Femur (tissue), 1 donor: ENCODE data around the gene ZDHHC4.
A peak's percentile ranks its signal among the peaks of the same experiment; 100 is the strongest.
"Not testable (repeated sequence)": the region's sequence is repeated elsewhere in the genome, so short reads cannot be mapped to it uniquely, and the experiment has no call there.

Source experiments
- DNase-seq: peaks from one replicate; pipeline ENCODE4 v3.0.0-alpha.2; 2017

ZDHHC4 gene

GRCh38 chr7:6608081-6608480 lies 30.8 kb downstream of the ZDHHC4 start:
- no peak for DNase-seq

DNA sequence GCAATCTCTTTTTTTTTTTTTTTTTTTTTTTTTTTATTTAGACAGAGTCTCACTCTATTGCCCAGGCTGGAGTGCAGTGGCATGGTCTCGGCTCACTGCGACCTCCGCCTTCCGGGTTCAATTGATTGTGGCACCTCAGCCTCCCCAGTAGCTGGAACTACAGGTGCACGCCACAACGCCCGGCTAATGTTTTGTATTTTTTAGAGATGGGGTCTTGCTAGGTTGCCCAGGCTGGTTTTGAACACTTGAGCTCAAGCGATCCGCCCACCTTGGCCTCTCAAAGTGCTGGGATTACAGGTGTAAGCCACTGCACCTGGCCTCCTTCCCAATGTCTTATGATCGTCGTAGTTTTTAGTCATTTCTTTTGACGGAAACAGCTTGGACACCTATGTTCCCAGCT lies 31.5 kb downstream of the ZDHHC4 start:
- no peak for DNase-seq

- DNase-seq: no peak
Observed at GRCh38 chr7:6612819-6613218, 35.6 kb downstream of the ZDHHC4 start.

- no peak for DNase-seq
Observed at GRCh38 chr7:6613706-6614105, 36.5 kb downstream of the ZDHHC4 start.

DNA sequence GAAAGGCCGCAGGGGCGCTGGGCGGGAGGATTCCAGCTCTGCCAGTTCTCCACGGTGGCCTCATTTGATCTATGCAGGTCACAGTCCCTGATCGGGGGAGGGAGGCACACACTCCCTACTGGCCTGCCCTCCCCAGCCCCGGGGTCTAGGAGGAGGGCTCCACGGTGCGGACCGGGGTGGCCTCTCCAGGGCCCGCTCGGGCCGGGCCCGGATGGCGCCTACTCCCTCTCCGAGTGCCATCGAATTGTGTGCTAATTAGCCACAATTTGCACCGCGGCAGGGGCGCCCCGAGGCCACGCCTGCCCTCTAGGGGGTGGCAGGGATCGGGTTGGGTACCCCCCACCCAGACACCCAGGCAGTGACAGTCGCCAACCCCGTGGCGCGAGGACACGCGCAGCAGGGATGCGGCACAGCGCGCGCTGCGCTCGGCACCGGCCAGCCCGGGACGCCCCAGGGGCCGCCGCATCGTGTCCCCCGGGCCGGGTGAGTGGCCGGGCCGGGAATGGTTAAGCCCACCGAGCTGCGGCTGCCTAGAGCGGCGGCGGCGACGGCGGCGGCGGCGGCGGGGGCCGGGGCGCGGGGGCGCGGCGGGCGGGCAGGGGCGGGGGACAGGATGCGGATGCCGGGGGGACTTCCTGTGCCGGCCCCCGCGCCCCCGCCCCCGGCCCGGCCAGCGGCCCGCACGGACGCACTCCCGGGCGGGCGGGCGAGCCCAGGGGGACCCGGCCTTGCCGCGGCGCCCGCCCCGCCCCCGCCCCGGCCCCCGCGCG lies 37.9 kb downstream of the ZDHHC4 start, which contains the start of gene ZNF853:
Gene ZNF853 (plus strand): TSS at position 658 of the 770 bp plus-strand sequence. CDS start 565 bp downstream, outside the sequence.
- DNase-seq: peak; percentile 59

DNA sequence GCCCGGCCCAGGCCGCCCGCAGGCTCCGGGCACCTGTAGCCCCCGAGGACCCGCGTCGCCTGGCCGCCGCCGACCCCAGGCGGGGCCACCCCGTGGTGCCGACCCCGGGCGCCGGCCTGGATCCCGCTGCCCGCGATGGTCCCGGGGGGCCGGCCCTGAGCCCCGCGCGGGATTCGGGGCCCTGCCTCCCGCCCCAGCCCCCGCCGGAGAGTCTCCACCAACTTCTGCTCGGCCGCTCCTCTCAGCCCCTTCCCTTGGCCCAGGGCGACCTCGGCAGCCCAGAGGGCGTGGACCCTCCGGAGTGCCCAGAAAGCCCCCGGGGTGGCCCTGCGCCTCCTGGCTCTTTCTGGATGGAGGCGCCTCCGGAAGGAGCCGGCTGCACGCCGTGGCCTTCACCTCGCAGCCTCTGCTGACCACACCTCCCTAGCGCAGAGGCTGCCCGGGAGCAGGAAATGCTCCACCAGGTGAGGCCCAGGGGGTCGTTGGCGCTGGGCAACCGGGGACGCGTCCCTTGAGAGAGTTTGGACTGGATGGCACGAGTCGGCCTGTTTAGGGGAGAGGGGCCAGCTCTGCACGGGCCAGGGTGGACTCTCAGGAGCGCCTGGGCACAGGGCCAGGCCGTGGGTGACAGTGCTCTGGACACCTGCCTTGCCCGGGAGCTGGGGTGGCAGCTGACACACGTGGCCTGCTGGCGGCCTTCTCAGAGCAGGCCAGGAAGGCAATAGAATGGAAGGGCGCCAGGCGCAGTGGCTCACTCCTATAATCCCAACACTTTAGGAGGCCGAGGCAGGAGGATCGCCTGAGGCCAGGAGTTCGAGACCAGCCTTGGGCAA lies 38.7 kb downstream of the ZDHHC4 start:
- peak; percentile 39 for DNase-seq

- no peak for DNase-seq
Observed at GRCh38 chr7:6616854-6617643, 39.8 kb downstream of the ZDHHC4 start.

GRCh38 chr7:6618621-6619020 lies 41.4 kb downstream of the ZDHHC4 start:
- DNase-seq: no peak

DNA sequence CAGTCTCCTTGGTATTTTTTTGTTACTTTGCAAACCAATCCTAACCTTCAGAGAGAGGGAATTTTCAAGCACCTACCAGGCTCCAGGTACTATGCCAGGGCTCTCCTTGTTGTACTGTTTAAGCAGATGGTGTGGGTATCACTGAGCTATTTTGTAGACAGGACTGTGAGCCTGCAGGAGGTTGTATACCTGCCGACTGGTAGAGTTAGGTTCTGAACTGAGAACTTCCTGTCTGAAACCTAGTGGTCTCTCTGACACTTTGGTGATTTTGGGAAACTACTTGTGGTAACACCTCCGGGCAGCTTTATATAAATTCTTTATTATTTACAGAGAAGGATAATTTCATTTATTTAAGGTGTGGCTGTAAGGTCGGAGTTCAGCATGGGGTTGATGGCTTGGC lies 42.7 kb downstream of the ZDHHC4 start:
- no peak for DNase-seq

GRCh38 chr7:6621195-6622133 lies 44.2 kb downstream of the ZDHHC4 start:
- DNase-seq: no peak

GRCh38 chr7:6622134-6622710 lies 45.0 kb downstream of the ZDHHC4 start:
- DNase-seq: no peak

DNA sequence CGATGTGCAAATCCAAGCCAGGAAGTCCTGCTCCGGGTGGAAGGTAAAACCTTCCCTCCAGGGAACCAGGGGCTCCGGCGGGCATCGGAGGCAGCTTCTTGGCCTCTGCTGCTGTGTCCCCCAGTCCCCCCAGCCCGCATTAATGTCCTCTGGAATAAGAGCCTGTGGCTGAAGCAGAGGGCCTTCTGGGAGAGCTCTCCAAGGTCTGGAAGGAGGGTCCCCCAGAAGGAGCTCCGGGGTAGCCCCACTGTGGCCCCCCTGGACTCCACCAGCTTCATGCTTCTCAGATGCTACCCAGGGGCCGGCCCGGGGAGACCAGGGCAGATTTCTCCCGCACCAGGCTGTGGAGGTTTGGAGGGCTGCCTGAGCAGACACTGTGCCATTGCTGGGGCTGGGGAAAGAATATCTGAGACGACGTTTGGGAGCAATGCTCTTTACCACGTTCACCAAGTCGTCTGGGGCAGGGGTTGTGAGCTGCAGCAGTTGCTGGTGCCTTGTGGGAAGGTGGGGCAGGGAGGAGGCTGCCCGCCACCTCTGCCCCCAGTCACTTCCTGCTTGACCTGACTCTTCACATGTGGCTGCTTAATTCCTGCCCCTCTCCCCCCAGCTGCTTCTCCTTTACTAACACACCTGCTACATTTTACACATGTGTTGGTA lies 46.5 kb downstream of the ZDHHC4 start:
- no peak for DNase-seq

DNA sequence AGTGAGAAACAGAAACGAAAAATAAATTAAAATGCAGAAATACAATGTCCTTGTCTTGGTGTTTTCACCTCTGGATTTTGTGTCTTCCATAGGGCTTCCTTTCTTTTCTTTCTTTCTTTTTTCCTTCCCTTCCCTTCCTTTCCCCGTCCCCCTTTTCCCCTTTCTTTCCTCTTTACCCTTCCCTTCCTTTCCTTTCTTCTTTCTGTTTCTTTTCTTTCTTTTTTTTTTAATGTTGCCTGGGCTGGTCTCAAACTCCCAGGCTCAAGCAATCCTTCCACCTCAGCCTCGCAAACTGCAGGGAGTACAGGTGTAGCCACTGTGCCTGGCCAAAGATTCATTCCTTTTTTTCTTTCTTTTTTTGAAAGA lies 47.0 kb downstream of the ZDHHC4 start:
- no peak for DNase-seq

GRCh38 chr7:6628045-6628444 lies 50.8 kb downstream of the ZDHHC4 start:
- no peak for DNase-seq

GRCh38 chr7:6630007-6630849 lies 53.0 kb downstream of the ZDHHC4 start:
- no peak for DNase-seq

GRCh38 chr7:6631605-6632004 lies 54.4 kb downstream of the ZDHHC4 start:
- no peak for DNase-seq

DNA sequence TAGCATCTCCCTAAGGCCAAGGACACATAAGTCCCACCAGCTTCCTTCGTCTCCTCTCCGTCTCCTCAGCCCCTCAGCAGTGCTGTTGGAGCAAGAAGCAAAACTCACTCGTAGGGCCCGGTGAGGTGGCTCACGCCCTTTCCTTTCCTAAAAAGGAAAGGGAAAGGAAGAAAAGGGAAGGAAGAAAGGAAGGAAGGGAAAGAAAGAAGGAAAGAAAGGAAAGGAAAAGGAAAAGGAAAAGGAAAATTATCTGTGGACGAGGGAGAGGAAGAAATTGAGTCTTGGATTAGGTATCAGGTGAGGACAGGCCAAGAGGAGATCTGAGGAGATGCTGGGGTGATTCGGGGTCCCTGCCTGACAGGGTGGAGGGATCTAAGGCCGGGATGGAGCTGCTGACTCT lies 56.8 kb downstream of the ZDHHC4 start:
- no peak for DNase-seq

- DNase-seq: not testable (repeated sequence)
Observed at GRCh38 chr7:6634971-6635370, 57.7 kb downstream of the ZDHHC4 start.

DNA sequence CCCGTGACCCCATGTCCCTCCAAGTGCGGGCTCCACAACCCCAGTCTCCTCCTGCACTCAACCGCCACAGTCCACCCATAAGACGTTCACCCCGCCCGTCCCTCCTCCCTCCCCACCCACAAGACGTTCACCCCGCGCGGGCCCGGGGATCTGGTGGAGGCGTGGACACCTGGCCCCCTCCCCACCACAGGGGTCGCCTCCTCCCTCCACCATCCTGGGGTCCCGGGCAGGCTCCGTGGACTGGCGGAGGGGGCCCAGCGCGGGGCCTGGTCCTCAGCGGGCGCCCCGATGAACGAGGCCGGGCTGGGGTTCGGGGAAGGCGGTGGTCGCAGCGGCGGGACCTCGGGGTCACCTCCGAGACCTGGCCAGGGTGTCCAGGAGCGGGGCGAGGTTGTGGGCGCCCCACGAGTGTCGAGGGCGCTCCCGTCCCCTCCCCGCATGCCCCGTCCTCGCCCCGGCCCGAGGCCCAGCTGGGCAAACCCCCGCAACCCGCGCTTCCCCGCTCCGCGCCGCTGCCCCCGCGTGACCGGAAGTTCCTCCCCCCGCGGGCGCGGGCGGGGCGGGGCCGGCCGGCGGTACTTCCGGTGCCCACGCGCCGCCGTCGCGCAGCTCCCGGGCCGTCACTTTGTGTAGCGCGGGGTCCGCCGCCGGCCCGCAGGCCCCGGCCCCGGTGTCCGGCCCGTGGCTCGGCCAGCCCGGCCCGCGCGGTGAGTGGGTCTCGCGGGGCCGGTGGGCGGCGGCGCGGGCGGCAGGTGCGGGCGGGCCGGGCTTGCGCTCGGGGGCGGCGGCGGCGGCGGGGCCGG lies 59.7 kb downstream of the ZDHHC4 start, which contains the start of gene ZNF316:
Gene ZNF316 (plus strand): TSS at position 578 of the 803 bp plus-strand sequence. CDS start 5,092 bp downstream, outside the sequence.
- peak; percentile 64 for DNase-seq
